ENCODE results near the gene PDK4.

The PDK4 gene

GRCh38 chr7:95596198-95597063, at the start of gene PDK4:
PDK4 (minus strand) TSS chr7:95596516; CDS start chr7:95596293, 223 bp downstream.
- peak; percentile 42 for DNase-seq (ENCODE audit: low spot score)

DNA sequence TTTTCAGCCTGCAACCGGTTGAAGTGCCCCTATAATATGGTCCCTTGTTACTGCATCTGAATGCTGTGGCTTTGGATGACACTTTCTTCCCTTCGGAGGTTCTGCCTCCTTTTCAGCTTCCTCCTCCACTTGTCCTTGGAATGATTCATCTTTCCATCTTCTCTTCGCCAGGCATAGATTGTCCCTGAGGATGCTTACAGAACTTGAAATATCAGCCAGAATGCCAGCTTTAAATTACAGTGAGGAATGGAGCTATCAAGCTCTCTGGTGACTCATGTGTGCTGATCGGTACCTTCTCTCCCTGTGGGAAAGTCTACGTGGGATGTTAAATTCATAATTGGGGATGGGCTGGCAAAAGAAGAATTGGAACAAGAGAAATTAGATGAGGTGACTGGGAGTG, 45.9 kb upstream of the PDK4 start:
- DNase-seq (ENCODE audit: low spot score) = no peak

- DNase-seq (ENCODE audit: low spot score) = no peak
Observed at GRCh38 chr7:95636140-95636940, 40.0 kb upstream of the PDK4 start.

GRCh38 chr7:95632609-95633008, 36.3 kb upstream of the PDK4 start:
- no peak for DNase-seq (ENCODE audit: low spot score)

- no peak for DNase-seq (ENCODE audit: low spot score)
Observed at GRCh38 chr7:95631527-95631926, 35.2 kb upstream of the PDK4 start.

DNA sequence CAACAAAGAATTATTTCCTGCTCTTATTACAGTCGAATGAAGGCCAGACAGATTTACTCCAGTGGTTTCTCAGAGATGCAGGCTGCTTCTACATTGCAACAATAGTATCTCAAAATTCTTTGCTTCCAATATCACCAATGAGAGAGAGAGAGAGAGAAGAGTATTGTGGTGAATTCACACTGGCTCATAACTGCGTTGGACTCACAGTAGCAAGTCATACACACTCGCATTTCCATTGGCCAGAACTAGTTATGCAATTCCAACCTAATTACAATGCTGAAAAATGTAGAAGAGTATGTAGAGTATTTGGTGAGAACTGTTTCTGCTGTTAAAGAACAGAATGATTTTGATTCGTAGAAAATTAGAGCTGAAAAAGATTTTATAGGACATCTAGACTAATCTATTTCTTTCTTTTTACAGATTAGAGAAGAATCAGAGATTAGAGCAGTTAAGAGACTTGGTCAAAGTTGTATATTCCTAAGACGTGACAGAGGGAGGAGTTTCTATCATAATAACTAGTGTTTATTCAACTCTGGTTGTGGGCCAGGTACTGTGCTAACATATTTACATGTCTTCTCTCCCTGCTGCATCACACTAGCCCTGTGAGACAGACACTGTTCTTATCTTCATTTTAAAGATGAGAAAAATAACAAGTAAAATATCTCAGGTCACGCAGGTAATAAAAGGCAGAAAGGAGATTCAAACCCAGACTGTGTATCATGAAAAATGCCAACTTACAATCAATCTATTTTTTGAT, 34.6 kb upstream of the PDK4 start:
- no peak for DNase-seq (ENCODE audit: low spot score)

GRCh38 chr7:95628831-95629439, 32.6 kb upstream of the PDK4 start:
- DNase-seq (ENCODE audit: low spot score) = no peak

- no peak for DNase-seq (ENCODE audit: low spot score)
Observed at GRCh38 chr7:95623788-95624187, 27.5 kb upstream of the PDK4 start.

- no peak for DNase-seq (ENCODE audit: low spot score)
Observed at GRCh38 chr7:95622859-95623258, 26.5 kb upstream of the PDK4 start.

DNA sequence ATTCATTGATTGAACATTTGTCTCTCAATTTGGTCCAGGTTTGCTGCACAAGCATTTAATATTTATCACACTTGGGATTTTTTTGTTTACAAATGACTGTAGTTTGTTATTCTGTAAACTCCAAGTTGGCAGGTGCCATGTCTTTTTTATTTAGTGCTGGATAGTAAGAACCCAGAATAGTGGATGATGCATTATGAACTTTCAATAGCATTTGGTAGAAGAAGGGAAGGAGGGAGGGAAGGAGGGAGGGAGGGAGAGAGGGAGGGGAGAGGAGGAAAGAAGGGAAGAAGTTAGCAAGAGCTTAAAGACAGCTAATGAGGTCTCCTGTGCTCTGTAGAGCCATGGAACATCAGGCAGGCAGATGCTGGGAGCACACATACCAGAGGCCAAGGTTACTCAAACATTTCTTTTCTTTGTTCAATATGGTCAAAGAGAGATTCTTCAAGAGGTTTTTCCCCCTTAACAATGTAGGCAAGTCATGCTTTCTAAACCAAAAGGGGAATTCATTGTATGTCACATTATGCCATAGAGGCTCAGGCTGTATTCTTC, 25.8 kb upstream of the PDK4 start:
- no peak for DNase-seq (ENCODE audit: low spot score)

DNA sequence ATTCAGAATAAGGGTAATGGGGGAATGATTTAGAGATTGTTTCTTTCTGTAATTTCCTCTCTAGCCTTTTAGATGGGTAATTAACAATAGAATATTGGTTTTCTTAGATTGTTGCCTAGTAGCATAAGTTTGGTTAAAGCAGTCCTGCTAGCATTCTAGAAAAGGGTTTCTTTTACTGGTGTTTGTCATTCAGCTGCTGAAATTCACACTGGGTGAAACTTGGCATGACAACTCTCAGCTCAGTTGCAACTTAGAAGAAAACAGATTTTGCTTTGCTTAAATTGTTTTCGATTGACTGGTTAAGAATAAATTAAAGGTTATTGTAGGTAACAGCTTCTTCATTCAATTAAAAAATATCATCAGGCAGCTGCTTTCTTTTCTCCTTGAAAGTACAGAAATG, 25.1 kb upstream of the PDK4 start:
- DNase-seq (ENCODE audit: low spot score) = no peak

- DNase-seq (ENCODE audit: low spot score) = no peak
Observed at GRCh38 chr7:95620631-95621030, 24.3 kb upstream of the PDK4 start.

DNA sequence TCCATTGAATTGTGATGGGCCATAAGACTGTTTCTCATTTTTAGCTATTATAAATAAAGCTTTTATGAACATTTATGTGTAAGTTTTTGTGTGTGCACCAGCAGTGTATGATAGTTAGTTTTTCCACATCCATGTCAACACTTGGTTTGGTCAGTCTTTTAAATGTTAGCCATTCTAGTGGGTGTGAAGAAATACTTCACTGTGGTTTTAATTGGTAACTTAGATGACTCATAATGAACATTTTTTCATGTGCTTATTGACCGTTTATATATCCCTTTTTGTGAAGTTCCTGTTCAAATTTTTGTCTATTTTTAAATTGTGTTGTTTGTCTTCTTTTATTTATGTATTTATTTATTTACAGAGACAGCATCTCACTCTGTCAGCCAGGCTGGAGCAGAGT, 23.6 kb upstream of the PDK4 start:
- no peak for DNase-seq (ENCODE audit: low spot score)

- no peak for DNase-seq (ENCODE audit: low spot score)
Observed at GRCh38 chr7:95619517-95619916, 23.2 kb upstream of the PDK4 start.

GRCh38 chr7:95614442-95614940, 18.2 kb upstream of the PDK4 start:
- DNase-seq (ENCODE audit: low spot score) = no peak

- DNase-seq (ENCODE audit: low spot score) = no peak
Observed at GRCh38 chr7:95611224-95611623, 14.9 kb upstream of the PDK4 start.

- DNase-seq (ENCODE audit: low spot score) = no peak
Observed at GRCh38 chr7:95609277-95609971, 13.1 kb upstream of the PDK4 start.

DNA sequence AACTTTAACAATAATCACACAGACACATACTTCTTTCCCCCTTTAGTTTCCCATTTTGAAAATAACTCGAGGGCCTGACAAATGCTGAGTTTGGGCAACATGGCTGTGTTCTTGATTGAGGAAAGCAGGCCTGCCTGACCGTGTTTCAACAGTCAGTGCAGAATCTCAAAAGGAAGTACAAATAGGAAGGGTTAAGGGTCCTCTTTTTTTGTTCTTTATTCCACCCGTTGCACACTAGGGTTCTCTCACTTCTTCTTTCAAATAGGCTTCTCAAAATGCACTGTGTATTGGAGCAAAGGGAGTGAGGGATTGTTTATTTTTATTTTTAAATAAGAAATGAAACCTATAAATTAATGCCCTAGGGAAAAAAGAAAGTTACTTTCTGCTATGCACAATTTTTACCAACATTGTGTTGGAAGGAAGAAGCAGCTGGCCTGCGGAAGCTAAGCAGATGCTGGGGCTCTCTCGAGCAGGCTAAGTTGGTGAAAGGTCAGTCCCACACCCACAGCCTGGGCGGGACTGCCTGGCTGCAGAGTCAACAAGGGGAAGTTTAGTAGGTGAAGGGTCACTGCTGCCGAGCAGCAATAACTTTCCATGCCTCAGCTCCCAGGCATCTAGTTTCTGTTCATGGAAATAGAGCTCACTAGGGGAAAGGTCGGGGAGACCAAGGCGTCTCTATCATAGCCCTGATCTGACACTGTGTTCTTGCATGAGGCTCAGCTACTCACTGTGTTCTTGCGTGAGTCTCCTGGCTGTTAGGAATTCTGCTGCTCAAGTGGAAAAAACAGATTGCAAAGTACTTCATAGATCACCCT, 12.2 kb upstream of the PDK4 start:
- DNase-seq (ENCODE audit: low spot score) = peak; percentile 64

DNA sequence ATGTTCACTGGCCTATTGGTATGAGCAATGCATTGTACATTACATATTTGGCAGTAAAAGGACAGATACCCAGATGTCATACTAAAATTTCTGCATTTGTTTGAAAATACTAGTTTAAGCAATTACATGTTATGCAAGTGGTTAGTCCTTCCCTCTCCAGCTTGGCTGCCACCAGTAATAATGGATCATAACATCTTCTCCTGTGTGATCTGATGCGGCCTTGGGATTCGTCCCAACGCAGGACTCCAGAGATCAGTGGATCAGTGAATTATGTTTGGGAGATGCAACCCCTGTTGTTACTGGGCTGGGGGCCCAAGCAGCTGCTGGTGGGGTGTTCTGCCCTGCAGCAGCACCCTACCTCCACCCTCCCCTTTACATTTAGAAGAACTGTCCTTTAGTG, 11.2 kb upstream of the PDK4 start:
- no peak for DNase-seq (ENCODE audit: low spot score)

DNA sequence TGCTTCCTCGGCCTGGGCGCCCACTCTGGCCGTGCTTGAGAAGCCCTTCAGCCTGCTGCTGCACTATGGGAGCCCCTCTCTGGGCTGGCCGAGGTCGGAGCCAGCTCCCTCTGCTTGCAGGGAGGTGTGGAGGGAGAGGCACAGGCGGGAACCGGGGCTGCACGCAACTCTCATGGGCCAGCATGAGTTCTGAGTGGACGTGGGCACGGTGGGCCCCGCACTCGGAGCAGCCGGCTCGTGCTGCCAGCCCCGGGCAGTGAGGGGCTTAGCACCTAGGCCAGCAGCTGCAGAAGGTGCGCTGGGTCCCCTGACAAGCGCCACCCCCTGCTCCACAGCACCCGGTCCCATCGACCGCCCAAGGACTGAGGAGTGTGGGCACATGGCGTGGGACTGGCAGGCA, 9.0 kb upstream of the PDK4 start:
- DNase-seq (ENCODE audit: low spot score) = no peak

Data from HuH-7.5 (cell line).